Osteoblast (primary cell): ENCODE measurements around the gene SSC4D. TPM values are rescaled to one million over a fixed set of nuclear protein-coding genes. Genes with fewer than 3 reads are reported as not detected.

Source experiments
- DNase-seq: peaks from one replicate; pipeline ENCODE4 v3.0.0; 2011; ENCODE audit warnings: low spot score, mixed read lengths; ENCODE audit not compliant: insufficient read length; ENCODE audit errors: missing footprints
- H2AFZ ChIP-seq: 2 replicates; pipeline ENCODE4 v1.6.0; 2011; ENCODE audit warnings: mild to moderate bottlenecking, low read length
- H3K27ac ChIP-seq: 2 replicates; pipeline ENCODE4 v1.5.1; 2011; ENCODE audit warnings: mild to moderate bottlenecking, low read depth, low read length, moderate library complexity
- H3K27me3 ChIP-seq: 2 replicates; pipeline ENCODE4 v1.6.0; 2012; ENCODE audit warnings: mild to moderate bottlenecking, control low read depth, inconsistent platforms, low read length, moderate library complexity; ENCODE audit not compliant: insufficient read depth
- H3K36me3 ChIP-seq: 2 replicates; pipeline ENCODE4 v1.5.1; 2011; ENCODE audit warnings: mild to moderate bottlenecking, low read length, control low read depth, moderate library complexity; ENCODE audit not compliant: insufficient read depth
- H3K4me1 ChIP-seq: 2 replicates; pipeline ENCODE4 v1.5.1; 2011; ENCODE audit warnings: mild to moderate bottlenecking, low read length, control low read depth, moderate library complexity; ENCODE audit not compliant: insufficient read depth
- H3K4me2 ChIP-seq: 2 replicates; pipeline ENCODE4 v1.6.0; 2011; ENCODE audit warnings: mild to moderate bottlenecking, low read length; ENCODE audit not compliant: insufficient read depth
- H3K4me3 ChIP-seq: fragments of 200-600 bp; sonication (generic); 3 replicates; pipeline ENCODE4 v1.5.1; 2012; ENCODE audit warnings: mild to moderate bottlenecking, low read length, inconsistent platforms; ENCODE audit not compliant: insufficient read depth
- H3K79me2 ChIP-seq: 2 replicates; pipeline ENCODE4 v1.6.0; 2012; ENCODE audit warnings: mild to moderate bottlenecking, low read length, control low read depth, inconsistent platforms; ENCODE audit not compliant: insufficient read depth
- H3K9me3 ChIP-seq: 2 replicates; pipeline ENCODE4 v1.5.1; 2011; ENCODE audit warnings: low read depth, low read length, control low read depth
- H4K20me1 ChIP-seq: 2 replicates; pipeline ENCODE4 v1.6.0; 2012; ENCODE audit warnings: mild to moderate bottlenecking, low read length, control low read depth; ENCODE audit not compliant: insufficient read depth
- CTCF ChIP-seq: IDR thresholded peaks from 2 replicates; pipeline ENCODE4 v1.5.1; 2011; ENCODE audit warnings: mild to moderate bottlenecking, low read depth, low read length, moderate library complexity; ENCODE audit errors: extremely low read depth
- total RNA-seq: library from RNA; depleted of rRNA; stranded (reverse); fragments of >200 nt; gene quantifications from 2 replicates; pipeline ENCODE4 v1.2.3, GENCODE V29; 2012

SSC4D gene
- total RNA-seq, 1 donor: 1.1 TPM

- no peak overlapping the region for H3K4me3 ChIP-seq
- no peaks in the 10 kb centered on the region for H3K27me3 ChIP-seq
- peaks cover 28% of the 10 kb centered on the region for H3K36me3 ChIP-seq
- H3K27ac ChIP-seq: no peak overlapping the region
- peaks cover 77% of the 10 kb centered on the region for H4K20me1 ChIP-seq
- DNase-seq: no peak
- TF ChIP-seq CTCF: no peak
- H3K4me2 ChIP-seq: peak overlapping the region; percentile 8
- no peaks in the 10 kb centered on the region for H3K9me3 ChIP-seq
- peaks cover 86% of the 10 kb centered on the region for H3K79me2 ChIP-seq
- H2AFZ ChIP-seq: no peak overlapping the region
- peaks cover 35% of the 10 kb centered on the region for H3K4me1 ChIP-seq
Measured at GRCh38 chr7:76354981-76355730, 54.3 kb downstream of the SSC4D start.

GRCh38 chr7:76354516-76354915, 55.0 kb downstream of the SSC4D start:
- Histone ChIP-seq H4K20me1 (peaks cover 81% of the 10 kb centered on the region), H3K4me2 (no peak overlapping the region), H3K27ac (no peak overlapping the region)

GRCh38 chr7:76353744-76354143, 55.8 kb downstream of the SSC4D start:
- DNase-seq: no peak
- H3K4me1 ChIP-seq: peaks cover 28% of the 10 kb centered on the region
- peak overlapping the region; percentile 14 for H3K4me2 ChIP-seq
- H3K27ac ChIP-seq: no peak overlapping the region
- no peak overlapping the region for H2AFZ ChIP-seq
- no peak overlapping the region for H3K4me3 ChIP-seq
- TF ChIP-seq CTCF: no peak
- no peaks in the 10 kb centered on the region for H3K27me3 ChIP-seq
- H4K20me1 ChIP-seq: peaks cover 86% of the 10 kb centered on the region
- H3K79me2 ChIP-seq: peaks cover 100% of the 10 kb centered on the region
- H3K36me3 ChIP-seq: peaks cover 38% of the 10 kb centered on the region
- no peaks in the 10 kb centered on the region for H3K9me3 ChIP-seq

More at GRCh38 chr7:76354516-76354915, 55.0 kb downstream of the SSC4D start:
- no peak for TF ChIP-seq CTCF
- Histone ChIP-seq H3K27me3 (no peaks in the 10 kb centered on the region), H3K4me3 (no peak overlapping the region), H3K79me2 (peaks cover 92% of the 10 kb centered on the region), H3K4me1 (peaks cover 29% of the 10 kb centered on the region), H3K36me3 (peaks cover 34% of the 10 kb centered on the region), H2AFZ (no peak overlapping the region), H3K9me3 (no peaks in the 10 kb centered on the region)
- DNase-seq: no peak

GRCh38 chr7:76352193-76352592, 57.3 kb downstream of the SSC4D start:
- Histone ChIP-seq H4K20me1 (peaks cover 87% of the 10 kb centered on the region), H3K4me3 (no peak overlapping the region), H3K36me3 (peaks cover 47% of the 10 kb centered on the region), H3K4me1 (peaks cover 28% of the 10 kb centered on the region), H3K27me3 (no peaks in the 10 kb centered on the region), H2AFZ (no peak overlapping the region), H3K27ac (peak overlapping the region; percentile 49), H3K4me2 (peak overlapping the region; percentile 32), H3K9me3 (no peaks in the 10 kb centered on the region), H3K79me2 (peaks cover 100% of the 10 kb centered on the region)
- TF ChIP-seq CTCF: no peak
- no peak for DNase-seq
